KOPT-K1 (cell line): ENCODE results near the gene YPEL1.
"Not testable (repeated sequence)": the region's sequence is repeated elsewhere in the genome, so short reads cannot be mapped to it uniquely, and the experiment has no call there.

Source experiments
- H3K27ac ChIP-seq: fragments of 200-600 bp; sonication (generic); 2 replicates; pipeline ENCODE4 v1.5.1; 2016; ENCODE audit warnings: antibody characterized with exemption, mild to moderate bottlenecking, low read depth, low read length; ENCODE audit not compliant: poor library complexity, severe bottlenecking
- H3K36me3 ChIP-seq: fragments of 200-600 bp; sonication (generic); 2 replicates; pipeline ENCODE4 v1.5.1; 2017; ENCODE audit warnings: antibody characterized with exemption, mild to moderate bottlenecking, low read length, moderate library complexity; ENCODE audit not compliant: insufficient read depth
- H3K9me3 ChIP-seq: fragments of 200-600 bp; sonication (generic); 2 replicates; pipeline ENCODE4 v1.5.1; 2017; ENCODE audit warnings: antibody characterized with exemption, low read length, mild to moderate bottlenecking; ENCODE audit not compliant: insufficient read depth, poor library complexity, severe bottlenecking

Gene YPEL1

DNA sequence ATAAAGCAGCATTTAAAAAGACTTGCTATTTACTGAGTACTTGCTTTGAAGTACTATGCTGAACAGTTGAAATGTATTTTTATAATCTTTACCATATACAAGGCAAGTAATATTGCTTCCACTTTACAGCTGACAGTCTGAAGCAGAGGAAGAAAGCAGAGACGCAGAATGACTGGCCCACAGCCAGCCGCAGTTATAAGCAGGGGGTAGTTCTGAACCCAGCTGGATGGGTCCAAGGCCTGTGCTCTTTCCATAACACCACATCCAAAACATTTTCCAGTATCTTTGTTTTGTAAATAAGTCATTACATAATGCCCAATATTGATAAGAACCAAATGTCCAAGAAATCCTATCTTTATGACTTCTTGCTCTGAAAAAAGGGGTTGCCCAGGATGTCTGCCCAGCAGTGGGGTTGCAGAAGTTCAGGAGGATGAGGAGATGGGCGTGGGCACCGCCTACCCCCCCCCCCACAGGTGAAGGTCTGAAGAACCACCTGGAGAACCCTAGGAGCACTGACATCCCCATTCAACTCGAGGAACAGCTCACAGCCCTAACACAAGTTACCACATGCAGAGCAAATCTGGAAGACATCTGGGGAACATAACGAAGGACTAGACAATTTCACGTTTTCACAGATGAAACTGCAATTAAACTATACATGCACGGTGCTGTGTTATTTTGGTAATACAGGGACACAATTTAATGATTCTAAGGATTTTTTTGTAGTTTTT lies 24.2 kb upstream of the YPEL1 start:
- Histone ChIP-seq H3K27ac (no peak overlapping the region), H3K9me3 (no peaks in the 10 kb centered on the region), H3K36me3 (peaks cover 74% of the 10 kb centered on the region)

DNA sequence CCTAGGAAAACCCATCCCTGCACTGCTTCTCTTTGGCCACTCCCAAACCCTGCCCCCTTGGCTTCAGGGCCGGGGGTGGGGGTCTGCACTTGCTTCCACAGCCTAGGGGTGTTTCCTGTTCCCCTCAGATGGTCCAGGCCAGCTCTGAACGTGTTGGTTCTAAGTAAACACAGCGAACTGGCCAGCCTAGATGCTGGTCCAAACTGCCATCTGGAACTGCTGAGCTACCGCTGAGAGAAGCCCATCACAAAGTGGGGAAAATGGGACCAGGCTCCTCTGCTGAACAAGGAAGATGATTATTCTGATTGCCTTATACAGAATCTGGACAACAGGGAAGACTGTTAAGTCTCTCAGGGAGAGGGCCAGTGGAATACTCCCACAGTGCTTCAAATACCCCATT lies 23.5 kb upstream of the YPEL1 start:
- H3K36me3 ChIP-seq: peaks cover 67% of the 10 kb centered on the region
- no peaks in the 10 kb centered on the region for H3K9me3 ChIP-seq
- H3K27ac ChIP-seq: no peak overlapping the region

GRCh38 chr22:21758091-21758864 lies 22.7 kb upstream of the YPEL1 start:
- Histone ChIP-seq H3K27ac (no peak overlapping the region), H3K9me3 (no peaks in the 10 kb centered on the region), H3K36me3 (peaks cover 59% of the 10 kb centered on the region)

DNA sequence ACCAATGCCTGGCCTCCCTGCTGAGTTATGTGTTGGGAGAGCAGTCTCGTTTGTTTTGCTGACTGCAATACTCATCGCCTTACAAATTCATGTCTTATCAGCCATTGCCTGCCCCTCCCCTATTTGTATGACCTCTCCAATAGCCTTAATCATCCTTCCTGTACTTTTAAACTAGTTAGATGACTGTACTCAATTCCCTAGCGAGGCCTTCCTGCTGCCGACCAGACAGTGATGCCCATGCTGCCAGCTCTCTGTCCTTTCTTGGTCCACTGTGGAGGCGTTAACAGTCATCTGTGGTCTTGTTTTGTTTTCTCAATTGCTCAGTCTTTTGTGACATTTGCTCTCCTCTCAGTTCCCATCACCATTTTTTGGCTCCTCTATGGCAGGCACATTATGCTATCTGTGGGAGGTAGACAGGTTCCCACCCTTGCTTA lies 20.3 kb upstream of the YPEL1 start:
- Histone ChIP-seq H3K27ac (no peak overlapping the region), H3K36me3 (peaks cover 35% of the 10 kb centered on the region), H3K9me3 (no peaks in the 10 kb centered on the region)

GRCh38 chr22:21754523-21754922 lies 18.9 kb upstream of the YPEL1 start:
- peaks cover 23% of the 10 kb centered on the region; the same call in 1 of the 2 replicates for H3K36me3 ChIP-seq
- no peak overlapping the region for H3K27ac ChIP-seq

GRCh38 chr22:21753374-21754111 lies 17.9 kb upstream of the YPEL1 start:
- Histone ChIP-seq H3K9me3 (no peaks in the 10 kb centered on the region), H3K27ac (no peak overlapping the region), H3K36me3 (peaks cover 13% of the 10 kb centered on the region; the same call in 1 of the 2 replicates)

More at GRCh38 chr22:21754523-21754922, 18.9 kb upstream of the YPEL1 start:
- H3K9me3 ChIP-seq: no peaks in the 10 kb centered on the region

GRCh38 chr22:21752276-21752675 lies 16.7 kb upstream of the YPEL1 start:
- Histone ChIP-seq H3K36me3 (peaks cover 3% of the 10 kb centered on the region; the same call in 1 of the 2 replicates), H3K9me3 (no peaks in the 10 kb centered on the region), H3K27ac (no peak overlapping the region)

GRCh38 chr22:21745948-21746347 lies 10.4 kb upstream of the YPEL1 start:
- Histone ChIP-seq H3K27ac (no peak overlapping the region), H3K36me3 (no peaks in the 10 kb centered on the region), H3K9me3 (no peaks in the 10 kb centered on the region)

DNA sequence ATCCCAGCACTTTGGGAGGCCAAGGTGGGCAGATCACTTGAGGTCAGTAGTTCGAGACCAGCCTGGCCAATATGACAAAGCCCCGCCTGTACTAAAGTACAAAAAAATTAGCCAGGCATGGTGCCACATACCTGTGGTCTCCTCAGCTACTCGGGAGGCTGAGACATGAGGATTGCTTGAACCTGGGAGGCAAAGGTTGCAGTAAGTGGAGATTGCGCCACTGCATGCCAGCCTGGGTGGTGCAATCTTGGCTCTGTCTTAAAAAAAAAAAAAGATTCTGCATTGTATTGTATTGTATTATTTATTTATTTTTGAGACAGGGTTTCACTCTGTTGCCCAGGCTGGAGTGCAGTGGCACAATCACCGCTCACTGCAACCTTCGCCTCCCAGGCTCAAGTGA lies 9.3 kb upstream of the YPEL1 start:
- H3K27ac ChIP-seq, H3K36me3 ChIP-seq, H3K9me3 ChIP-seq: not testable (repeated sequence)

DNA sequence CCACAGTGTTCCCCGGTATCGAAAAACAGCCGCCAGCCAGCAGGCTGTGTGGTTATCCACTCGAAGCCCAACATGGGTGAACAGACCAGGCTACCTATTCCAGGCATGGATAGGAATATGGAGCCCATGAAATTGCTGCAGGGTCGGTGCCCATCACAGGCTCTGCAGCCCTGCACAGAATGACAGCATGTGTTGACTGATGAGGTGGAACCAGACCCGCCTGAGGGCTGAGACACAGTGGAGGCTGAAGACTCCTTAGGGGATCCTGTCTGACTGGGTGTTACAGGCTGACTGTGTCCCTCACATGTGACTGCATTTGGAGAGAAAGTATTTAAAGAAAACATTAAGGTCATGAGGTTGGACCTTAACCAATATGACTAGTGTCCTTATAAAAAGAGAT lies 6.2 kb upstream of the YPEL1 start:
- Histone ChIP-seq H3K9me3 (no peaks in the 10 kb centered on the region), H3K27ac (no peak overlapping the region), H3K36me3 (no peaks in the 10 kb centered on the region)

DNA sequence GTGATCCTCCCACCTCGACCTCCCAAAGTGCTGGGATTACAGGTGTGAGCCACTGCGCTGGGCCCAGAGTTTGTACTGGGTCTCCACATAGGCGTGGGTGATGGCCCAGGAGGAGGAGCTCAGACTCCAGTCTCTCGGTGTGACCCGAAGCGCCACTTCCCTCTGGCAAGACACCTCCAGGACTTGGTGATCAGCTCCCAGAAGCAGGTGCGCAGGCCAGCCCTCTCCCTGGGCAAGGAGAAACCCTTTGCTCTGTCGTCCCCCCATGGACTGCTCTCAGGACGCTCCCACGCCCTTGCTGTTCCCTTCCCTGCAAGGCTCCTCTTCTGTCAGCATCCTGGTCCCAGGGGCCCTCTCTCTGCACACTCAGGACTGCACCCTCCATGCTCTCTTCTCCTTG lies 5.5 kb upstream of the YPEL1 start:
- H3K9me3 ChIP-seq: no peaks in the 10 kb centered on the region

GRCh38 chr22:21739828-21740377 lies 4.3 kb upstream of the YPEL1 start:
- no peaks in the 10 kb centered on the region for H3K9me3 ChIP-seq
- H3K27ac ChIP-seq: no peak overlapping the region
- H3K36me3 ChIP-seq: no peaks in the 10 kb centered on the region

More for the DNA sequence above, 5.5 kb upstream of the YPEL1 start:
- no peaks in the 10 kb centered on the region for H3K36me3 ChIP-seq
- no peak overlapping the region for H3K27ac ChIP-seq

DNA sequence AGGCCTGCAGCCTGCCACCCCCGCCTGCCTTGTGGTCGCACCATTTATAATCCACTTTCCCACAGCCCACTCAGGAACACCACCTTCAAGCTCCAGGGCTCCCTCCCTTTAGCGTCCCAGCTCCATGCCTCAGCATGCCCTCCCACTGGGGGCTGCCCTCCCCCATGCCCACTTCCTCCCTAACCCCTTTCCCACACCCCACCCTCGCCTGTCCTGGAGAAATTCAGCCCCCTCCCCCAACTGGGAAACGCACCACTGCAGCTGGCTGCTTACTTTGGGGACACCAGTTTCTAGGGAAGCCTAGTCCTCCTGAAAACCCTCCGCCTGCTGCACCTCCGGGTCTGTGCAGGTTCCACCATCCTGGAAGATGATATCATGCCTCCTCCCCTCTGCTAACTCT lies 3.4 kb upstream of the YPEL1 start:
- Histone ChIP-seq H3K36me3 (no peaks in the 10 kb centered on the region), H3K9me3 (no peaks in the 10 kb centered on the region), H3K27ac (no peak overlapping the region)

DNA sequence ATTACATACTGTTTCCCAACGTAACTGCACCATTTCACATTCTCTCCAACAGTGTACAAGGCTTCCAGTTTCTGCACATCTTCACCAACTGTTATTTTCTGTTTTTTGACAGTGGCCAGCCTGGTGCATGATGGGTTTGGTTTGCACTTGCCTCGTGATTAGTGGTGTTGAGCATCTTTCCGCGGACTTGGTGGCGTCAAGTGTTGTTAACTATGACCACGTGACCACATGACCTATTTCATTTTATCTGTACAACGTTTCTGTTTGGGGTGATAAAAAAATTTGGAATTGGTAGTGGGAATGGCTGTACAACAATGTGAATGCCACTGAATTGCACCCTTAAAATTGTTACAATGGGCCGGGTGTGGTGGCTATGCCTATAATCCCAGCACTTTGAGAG lies 2.5 kb upstream of the YPEL1 start:
- Histone ChIP-seq H3K27ac (no peak overlapping the region), H3K36me3 (no peaks in the 10 kb centered on the region), H3K9me3 (no peaks in the 10 kb centered on the region)

GRCh38 chr22:21736948-21737347 lies 1.4 kb upstream of the YPEL1 start:
- Histone ChIP-seq H3K9me3 (no peaks in the 10 kb centered on the region), H3K36me3 (no peaks in the 10 kb centered on the region), H3K27ac (no peak overlapping the region)
